GM23338 (cell line): ENCODE data around the gene SCNN1B. TPM values are rescaled to one million over a fixed set of nuclear protein-coding genes. Genes with fewer than 3 reads are reported as not detected.

Source experiments
- ATAC-seq: fragments of 200-7000 bp; cut with Tn5 transposase; 3 replicates; pipeline ENCODE4 v1.9.1; 2020
- DNase-seq: peaks from one replicate; pipeline ENCODE4 v3.0.0-alpha.2; 2015; ENCODE audit warnings: low spot score
- H2AFZ ChIP-seq: fragments of 200-600 bp; sonication (generic); 2 replicates; pipeline ENCODE4 v1.8.0; 2016; ENCODE audit warnings: antibody characterized with exemption, mild to moderate bottlenecking, moderate library complexity
- H3F3A ChIP-seq: fragments of 200-600 bp; sonication (generic); replicated peaks from 2 replicates; pipeline ENCODE4 v1.8.0; 2017; ENCODE audit warnings: antibody characterized with exemption, mixed run types, low read depth
- H3K27ac ChIP-seq: fragments of 200-600 bp; sonication (generic); 2 replicates; pipeline ENCODE4 v1.6.1; 2016; ENCODE audit warnings: low read depth
- H3K27me3 ChIP-seq: fragments of 200-600 bp; sonication (generic); 2 replicates; pipeline ENCODE4 v1.8.0; 2016; ENCODE audit warnings: mild to moderate bottlenecking, mixed run types, moderate library complexity; ENCODE audit not compliant: insufficient read depth
- H3K36me3 ChIP-seq: fragments of 200-600 bp; sonication (generic); 2 replicates; pipeline ENCODE4 v1.8.0; 2016; ENCODE audit warnings: mild to moderate bottlenecking; ENCODE audit not compliant: insufficient read depth
- H3K4me1 ChIP-seq: fragments of 200-600 bp; sonication (generic); 2 replicates; pipeline ENCODE4 v1.8.0; 2016; ENCODE audit warnings: mild to moderate bottlenecking, moderate library complexity; ENCODE audit not compliant: insufficient read depth
- H3K4me2 ChIP-seq: fragments of 200-600 bp; sonication (generic); 2 replicates; pipeline ENCODE4 v1.7.1; 2017; ENCODE audit warnings: mixed run types
- H3K4me3 ChIP-seq: fragments of 200-600 bp; sonication (generic); 2 replicates; pipeline ENCODE4 v1.6.1; 2016; ENCODE audit warnings: mixed run types
- H3K79me2 ChIP-seq: fragments of 200-600 bp; sonication (generic); replicated peaks from 2 replicates; pipeline ENCODE4 v1.8.0; 2017; ENCODE audit warnings: mild to moderate bottlenecking; ENCODE audit not compliant: insufficient read depth
- H3K9me2 ChIP-seq: fragments of 200-600 bp; sonication (generic); 2 replicates; pipeline ENCODE4 v1.8.0; 2017; ENCODE audit not compliant: insufficient read depth
- H4K20me1 ChIP-seq: fragments of 200-600 bp; sonication (generic); replicated peaks from 2 replicates; pipeline ENCODE4 v1.8.0; 2017; ENCODE audit warnings: mild to moderate bottlenecking; ENCODE audit not compliant: insufficient read depth
- H3K27ac Mint-ChIP-seq: 2 replicates; pipeline ENCODE4 v1.8.0; 2020; ENCODE audit warnings: inconsistent platforms, mild to moderate bottlenecking, moderate library complexity, mixed read lengths
- H3K27me3 Mint-ChIP-seq: 3 replicates; pipeline ENCODE4 v1.8.0; 2022; ENCODE audit warnings: low read depth, mild to moderate bottlenecking, moderate library complexity, mixed read lengths, inconsistent platforms; ENCODE audit not compliant: insufficient read depth, poor library complexity
- H3K36me3 Mint-ChIP-seq: 3 replicates; pipeline ENCODE4 v1.8.0; 2021; ENCODE audit warnings: low read depth, mild to moderate bottlenecking, inconsistent platforms, moderate library complexity, mixed read lengths
- H3K4me1 Mint-ChIP-seq: 3 replicates; pipeline ENCODE4 v1.8.0; 2020; ENCODE audit warnings: mild to moderate bottlenecking, inconsistent platforms, mixed read lengths
- H3K4me3 Mint-ChIP-seq: 3 replicates; pipeline ENCODE4 v1.8.0; 2021; ENCODE audit warnings: moderate library complexity, mild to moderate bottlenecking, inconsistent platforms, mixed read lengths
- H3K9me3 Mint-ChIP-seq: 3 replicates; pipeline ENCODE4 v1.8.0; 2020; ENCODE audit warnings: moderate library complexity, mild to moderate bottlenecking, inconsistent platforms, mixed read lengths
- CREB1 ChIP-seq: fragments of 250-450 bp; sonication (Bioruptor Pico); IDR thresholded peaks from 2 replicates; pipeline ENCODE4 v1.5.0; 2020; ENCODE audit warnings: low read depth, mild to moderate bottlenecking, moderate library complexity
- NANOG ChIP-seq: IDR thresholded peaks from 2 replicates; pipeline ENCODE4 v1.6.1; 2016; ENCODE audit warnings: antibody characterized with exemption, borderline replicate concordance
- ZNF462 ChIP-seq: fragments of 250-450 bp; sonication (Bioruptor Pico); IDR thresholded peaks from 2 replicates; pipeline ENCODE4 v1.5.0; 2020; ENCODE audit warnings: mild to moderate bottlenecking, moderate library complexity
- polyA plus RNA-seq: library from polyadenylated mRNA; unstranded; fragments of >200 nt; fragmentation: Nextera tagmentation; extraction: Ambion mirVana; gene quantifications from 2 replicates; pipeline ENCODE4 v1.2.1, GENCODE V29; 2016
- total RNA-seq: library from RNA; depleted of rRNA; stranded (reverse); fragments of >200 nt; shearing (Covaris generic); gene quantifications from 2 replicates; pipeline ENCODE4 v1.2.3, GENCODE V29; 2014
- TF ChIP-seq, protein P1 (sequence below): IDR thresholded peaks from one replicate; pipeline ENCODE4 v1.6.1; 2018; ENCODE audit warnings: antibody characterized with exemption; ENCODE audit not compliant: unreplicated experiment

Gene SCNN1B
- total and polyA plus RNA-seq, 2 experiments from 2014 or later: 0.78 to 1.1 TPM

DNA sequence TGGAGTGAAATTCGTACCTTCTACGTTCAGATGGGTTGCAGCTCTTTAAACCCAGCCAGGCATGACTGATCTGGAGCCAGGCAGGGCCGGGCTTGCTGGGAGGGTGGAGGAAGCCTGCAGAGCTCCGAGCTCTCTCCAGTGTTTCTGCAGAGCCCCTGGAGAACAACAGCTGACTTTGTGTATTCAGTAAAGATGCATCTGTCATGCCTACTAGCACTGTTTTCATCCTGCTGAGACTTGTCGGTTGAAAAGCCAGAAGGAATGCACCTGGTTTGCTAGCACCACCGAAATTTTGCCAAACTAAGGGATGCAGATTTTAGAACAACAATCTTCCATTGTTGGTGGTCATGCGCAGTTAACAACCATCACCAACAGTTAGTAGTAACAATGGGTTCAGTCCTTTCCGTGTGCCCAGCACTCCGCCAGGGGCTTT is 22.4 kb upstream of the SCNN1B start:
- Mint-ChIP-seq H3K9me3 (no peaks in the 10 kb centered on the region; the same call in 1 of the 3 replicates), H3K36me3 (no peaks in the 10 kb centered on the region), H3K27me3 (peaks cover 3% of the 10 kb centered on the region), H3K27ac (peak overlapping the region; percentile 71), H3K4me1 (peaks cover 17% of the 10 kb centered on the region), H3K4me3 (peak overlapping the region; percentile 19; the same call in 2 of the 3 replicates)
- H3F3A ChIP-seq: peaks cover 9% of the 10 kb centered on the region; the same call in 1 of the 2 replicates
- H3K36me3 ChIP-seq: no peaks in the 10 kb centered on the region
- H3K4me2 ChIP-seq: peak overlapping the region; percentile 26; the same call in 1 of the 2 replicates
- no peaks in the 10 kb centered on the region for H3K79me2 ChIP-seq
- peak overlapping the region; percentile 91 for H3K27ac ChIP-seq
- DNase-seq (peak; percentile 89), ATAC-seq (peak; percentile 96)
- H3K27me3 ChIP-seq: no peaks in the 10 kb centered on the region
- H3K4me1 ChIP-seq: peaks cover 16% of the 10 kb centered on the region
- no peak overlapping the region for H3K4me3 ChIP-seq
- TF ChIP-seq, protein P1, sequence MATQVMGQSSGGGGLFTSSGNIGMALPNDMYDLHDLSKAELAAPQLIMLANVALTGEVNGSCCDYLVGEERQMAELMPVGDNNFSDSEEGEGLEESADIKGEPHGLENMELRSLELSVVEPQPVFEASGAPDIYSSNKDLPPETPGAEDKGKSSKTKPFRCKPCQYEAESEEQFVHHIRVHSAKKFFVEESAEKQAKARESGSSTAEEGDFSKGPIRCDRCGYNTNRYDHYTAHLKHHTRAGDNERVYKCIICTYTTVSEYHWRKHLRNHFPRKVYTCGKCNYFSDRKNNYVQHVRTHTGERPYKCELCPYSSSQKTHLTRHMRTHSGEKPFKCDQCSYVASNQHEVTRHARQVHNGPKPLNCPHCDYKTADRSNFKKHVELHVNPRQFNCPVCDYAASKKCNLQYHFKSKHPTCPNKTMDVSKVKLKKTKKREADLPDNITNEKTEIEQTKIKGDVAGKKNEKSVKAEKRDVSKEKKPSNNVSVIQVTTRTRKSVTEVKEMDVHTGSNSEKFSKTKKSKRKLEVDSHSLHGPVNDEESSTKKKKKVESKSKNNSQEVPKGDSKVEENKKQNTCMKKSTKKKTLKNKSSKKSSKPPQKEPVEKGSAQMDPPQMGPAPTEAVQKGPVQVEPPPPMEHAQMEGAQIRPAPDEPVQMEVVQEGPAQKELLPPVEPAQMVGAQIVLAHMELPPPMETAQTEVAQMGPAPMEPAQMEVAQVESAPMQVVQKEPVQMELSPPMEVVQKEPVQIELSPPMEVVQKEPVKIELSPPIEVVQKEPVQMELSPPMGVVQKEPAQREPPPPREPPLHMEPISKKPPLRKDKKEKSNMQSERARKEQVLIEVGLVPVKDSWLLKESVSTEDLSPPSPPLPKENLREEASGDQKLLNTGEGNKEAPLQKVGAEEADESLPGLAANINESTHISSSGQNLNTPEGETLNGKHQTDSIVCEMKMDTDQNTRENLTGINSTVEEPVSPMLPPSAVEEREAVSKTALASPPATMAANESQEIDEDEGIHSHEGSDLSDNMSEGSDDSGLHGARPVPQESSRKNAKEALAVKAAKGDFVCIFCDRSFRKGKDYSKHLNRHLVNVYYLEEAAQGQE: no peak
- 0 out of 2 replicates have a peak, but pooled peaks have one; percentile 28 for TF ChIP-seq CREB1
- TF ChIP-seq ZNF462 (CRISPR knock-in tag): peak; percentile 77; the same call in 1 of the 2 replicates
- peak; percentile 74 for TF ChIP-seq NANOG
- peaks cover 4% of the 10 kb centered on the region; the same call in 1 of the 2 replicates for H3K9me2 ChIP-seq
- no peaks in the 10 kb centered on the region for H4K20me1 ChIP-seq
- peak overlapping the region; percentile 3; the same call in 1 of the 2 replicates for H2AFZ ChIP-seq
